ENCODE data around the gene HTT.

Gene HTT

DNA sequence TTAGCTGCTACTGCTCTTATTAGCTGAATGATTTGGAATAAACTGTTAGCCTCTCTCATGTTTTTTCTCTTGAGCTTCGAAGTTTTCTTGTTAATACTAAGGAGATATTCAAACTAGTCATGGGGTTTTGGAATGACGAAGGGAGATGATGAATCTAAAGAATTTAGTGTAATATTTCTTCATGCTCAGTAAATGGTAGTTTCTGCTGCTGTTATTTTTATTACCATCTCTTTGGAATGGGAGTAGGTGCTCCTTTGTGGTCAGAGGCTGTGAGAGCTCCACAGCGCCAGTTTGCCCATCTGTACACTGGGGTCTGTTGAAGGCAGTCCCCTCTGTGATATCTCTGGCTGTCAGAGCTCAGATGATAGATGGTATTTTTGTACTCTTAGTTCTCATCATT, 33.7 kb downstream of the HTT start:
- Histone ChIP-seq H4K20me1 (ENCODE audit: insufficient read depth, low read length, poor library complexity, severe bottlenecking) (no peaks in the 10 kb centered on the region), H3K9me2 (replicated peaks; ENCODE audit: low read depth, low read length) (no peaks in the 10 kb centered on the region), H3K79me2 (ENCODE audit: insufficient read depth, low read length) (no peaks in the 10 kb centered on the region), H3K9me3 (ENCODE audit: insufficient read depth, low read depth, low read length) (no peaks in the 10 kb centered on the region), H2AFZ (ENCODE audit: low read length) (no peak overlapping the region), H3K36me3 (ENCODE audit: insufficient read depth, low read length) (peaks cover 68% of the 10 kb centered on the region), H3F3A (ENCODE audit: low read depth) (no peaks in the 10 kb centered on the region), H3K4me1 (ENCODE audit: insufficient read depth, low read length, poor library complexity, severe bottlenecking) (peaks cover 7% of the 10 kb centered on the region), H3K9ac (ENCODE audit: low read depth, low read length, poor library complexity, severe bottlenecking) (no peak overlapping the region), H3K4me2 (ENCODE audit: low read depth, low read length, poor library complexity, severe bottlenecking) (peak overlapping the region; percentile 14), H3K27me3 (ENCODE audit: insufficient read depth, low read length, poor library complexity, severe bottlenecking) (no peaks in the 10 kb centered on the region), H3K4me3 (ENCODE audit: low read length, poor library complexity, severe bottlenecking) (no peak overlapping the region)
- TF ChIP-seq EZH2phosphoT487 (IDR thresholded peaks at IDR 0.05; ENCODE audit: borderline replicate concordance) (no peak), CTCF (conservative IDR thresholded peaks at IDR 0.05; ENCODE audit: low read length) (no peak)

- Histone ChIP-seq H2AFZ (ENCODE audit: low read length) (no peak overlapping the region), H3K36me3 (ENCODE audit: insufficient read depth, low read length) (peaks cover 74% of the 10 kb centered on the region), H3K9ac (ENCODE audit: low read depth, low read length, poor library complexity, severe bottlenecking) (no peak overlapping the region), H3K4me3 (ENCODE audit: low read length, poor library complexity, severe bottlenecking) (no peak overlapping the region), H3F3A (ENCODE audit: low read depth) (no peaks in the 10 kb centered on the region), H4K20me1 (ENCODE audit: insufficient read depth, low read length, poor library complexity, severe bottlenecking) (no peaks in the 10 kb centered on the region), H3K9me3 (ENCODE audit: insufficient read depth, low read depth, low read length) (no peaks in the 10 kb centered on the region), H3K9me2 (replicated peaks; ENCODE audit: low read depth, low read length) (no peaks in the 10 kb centered on the region), H3K27me3 (ENCODE audit: insufficient read depth, low read length, poor library complexity, severe bottlenecking) (no peaks in the 10 kb centered on the region), H3K79me2 (ENCODE audit: insufficient read depth, low read length) (no peaks in the 10 kb centered on the region), H3K4me1 (ENCODE audit: insufficient read depth, low read length, poor library complexity, severe bottlenecking) (peaks cover 7% of the 10 kb centered on the region), H3K4me2 (ENCODE audit: low read depth, low read length, poor library complexity, severe bottlenecking) (no peak overlapping the region)
- TF ChIP-seq EZH2phosphoT487 (IDR thresholded peaks at IDR 0.05; ENCODE audit: borderline replicate concordance) = no peak
- TF ChIP-seq CTCF (conservative IDR thresholded peaks at IDR 0.05; ENCODE audit: low read length) = no peak
Observed at GRCh38 chr4:3111461-3111860, 37.0 kb downstream of the HTT start.

DNA sequence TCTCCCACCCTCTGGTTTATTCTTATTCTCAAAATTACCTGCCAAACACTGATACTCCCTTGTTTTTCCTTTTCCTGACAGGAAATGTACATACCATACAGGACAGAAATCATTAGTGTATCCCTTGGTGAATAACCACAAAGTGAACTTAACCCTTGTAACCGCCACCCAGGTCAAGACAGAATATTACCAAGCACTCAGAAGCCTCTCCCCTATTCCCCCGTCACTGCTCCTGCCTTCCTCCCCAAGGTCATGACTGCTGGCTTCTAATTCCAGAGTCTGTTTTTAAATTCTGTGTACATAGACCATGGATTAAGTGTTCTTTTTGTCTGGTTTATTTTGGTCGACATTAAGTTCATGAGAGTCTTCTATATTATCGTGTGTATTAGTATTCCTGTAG, 37.7 kb downstream of the HTT start:
- Histone ChIP-seq H3K4me1 (ENCODE audit: insufficient read depth, low read length, poor library complexity, severe bottlenecking) (peaks cover 7% of the 10 kb centered on the region), H3F3A (ENCODE audit: low read depth) (no peaks in the 10 kb centered on the region), H3K79me2 (ENCODE audit: insufficient read depth, low read length) (no peaks in the 10 kb centered on the region), H3K4me2 (ENCODE audit: low read depth, low read length, poor library complexity, severe bottlenecking) (no peak overlapping the region), H2AFZ (ENCODE audit: low read length) (no peak overlapping the region), H3K36me3 (ENCODE audit: insufficient read depth, low read length) (peaks cover 78% of the 10 kb centered on the region), H3K4me3 (ENCODE audit: low read length, poor library complexity, severe bottlenecking) (no peak overlapping the region), H3K9me3 (ENCODE audit: insufficient read depth, low read depth, low read length) (no peaks in the 10 kb centered on the region), H3K9ac (ENCODE audit: low read depth, low read length, poor library complexity, severe bottlenecking) (no peak overlapping the region), H3K9me2 (replicated peaks; ENCODE audit: low read depth, low read length) (no peaks in the 10 kb centered on the region), H4K20me1 (ENCODE audit: insufficient read depth, low read length, poor library complexity, severe bottlenecking) (no peaks in the 10 kb centered on the region), H3K27me3 (ENCODE audit: insufficient read depth, low read length, poor library complexity, severe bottlenecking) (no peaks in the 10 kb centered on the region)
- TF ChIP-seq CTCF (conservative IDR thresholded peaks at IDR 0.05; ENCODE audit: low read length) = no peak
- no peak for TF ChIP-seq EZH2phosphoT487 (IDR thresholded peaks at IDR 0.05; ENCODE audit: borderline replicate concordance)

Measured in Loucy (cell line).